Trophoblast cell (in vitro differentiated cells and primary cell): Measurements from ENCODE around the gene CTDSPL.
A peak's percentile ranks its signal among the peaks of the same experiment; 100 is the strongest.

Experiments used
- DNase-seq, 2 donors: peaks; one replicate each; pipeline ENCODE4 v3.0.0-alpha.2; 2016
- H2AFZ ChIP-seq: 2 replicates; pipeline ENCODE4 v1.6.1; 2013; ENCODE audit warnings: low read length, moderate library complexity, mild to moderate bottlenecking; ENCODE audit not compliant: insufficient read depth, poor library complexity
- H2AK5ac ChIP-seq: 2 replicates; pipeline ENCODE4 v1.6.1; 2013; ENCODE audit warnings: mild to moderate bottlenecking, low read length
- H2BK120ac ChIP-seq: 2 replicates; pipeline ENCODE4 v1.6.1; 2013; ENCODE audit warnings: low read length, mild to moderate bottlenecking, moderate library complexity; ENCODE audit not compliant: insufficient read depth, poor library complexity
- H2BK12ac ChIP-seq: 2 replicates; pipeline ENCODE4 v1.6.1; 2013; ENCODE audit warnings: mild to moderate bottlenecking, low read length, moderate library complexity
- H2BK5ac ChIP-seq: 2 replicates; pipeline ENCODE4 v1.6.1; 2013; ENCODE audit warnings: low read length, low read depth, moderate library complexity, mild to moderate bottlenecking; ENCODE audit not compliant: poor library complexity
- H3K14ac ChIP-seq: 2 replicates; pipeline ENCODE4 v1.6.1; 2013; ENCODE audit warnings: mild to moderate bottlenecking, low read length
- H3K18ac ChIP-seq: 2 replicates; pipeline ENCODE4 v1.6.1; 2013; ENCODE audit warnings: mild to moderate bottlenecking, low read length
- H3K23ac ChIP-seq: 2 replicates; pipeline ENCODE4 v1.6.1; 2013; ENCODE audit warnings: low read length
- H3K27ac ChIP-seq: 2 replicates; pipeline ENCODE4 v1.5.1; 2013; ENCODE audit warnings: low read depth, mild to moderate bottlenecking, inconsistent platforms, low read length, moderate library complexity
- H3K27me3 ChIP-seq: 2 replicates; pipeline ENCODE4 v1.6.1; 2013; ENCODE audit warnings: inconsistent platforms, mild to moderate bottlenecking, low read length, moderate library complexity; ENCODE audit not compliant: insufficient read depth
- H3K36me3 ChIP-seq, 2 experiments: 1 replicate in 1 of 2; 2 replicates in 1 of 2; pipeline ENCODE4 v1.6.1; 2013; ENCODE audit warnings: low read length in 2 of 2, mild to moderate bottlenecking in 2 of 2, moderate library complexity in 1 of 2; ENCODE audit not compliant: insufficient read depth in 2 of 2, control insufficient read depth in 1 of 2
- H3K4ac ChIP-seq: 2 replicates; pipeline ENCODE4 v1.6.1; 2013; ENCODE audit warnings: low read depth, mild to moderate bottlenecking, low read length, moderate library complexity
- H3K4me1 ChIP-seq, 2 experiments: 1 replicate in 1 of 2; 2 replicates in 1 of 2; pipeline ENCODE4 v1.6.1; 2013; ENCODE audit warnings: low read length in 2 of 2, mild to moderate bottlenecking in 2 of 2, moderate library complexity in 1 of 2; ENCODE audit not compliant: insufficient read depth in 2 of 2, control insufficient read depth in 1 of 2
- H3K4me2 ChIP-seq: 2 replicates; pipeline ENCODE4 v1.6.1; 2013; ENCODE audit warnings: inconsistent platforms, mild to moderate bottlenecking, low read length, moderate library complexity
- H3K4me3 ChIP-seq: 2 replicates; pipeline ENCODE4 v1.5.1; 2013; ENCODE audit warnings: mild to moderate bottlenecking, low read depth, low read length, inconsistent platforms
- H3K79me1 ChIP-seq: one replicate; pipeline ENCODE4 v1.6.1; 2013; ENCODE audit warnings: low read length
- H3K79me2 ChIP-seq: 2 replicates; pipeline ENCODE4 v1.6.1; 2013; ENCODE audit warnings: low read length, mild to moderate bottlenecking; ENCODE audit not compliant: control insufficient read depth, insufficient read depth, poor library complexity
- H3K9ac ChIP-seq: 2 replicates; pipeline ENCODE4 v1.6.1; 2013; ENCODE audit warnings: mild to moderate bottlenecking, low read length
- H3K9me3 ChIP-seq: 2 replicates; pipeline ENCODE4 v1.6.1; 2013; ENCODE audit warnings: low read depth, mild to moderate bottlenecking, control low read depth, inconsistent platforms, low read length; ENCODE audit not compliant: insufficient read depth
- H4K12ac ChIP-seq: 2 replicates; pipeline ENCODE4 v1.6.1; 2013; ENCODE audit warnings: low read depth, mild to moderate bottlenecking, low read length, moderate library complexity
- H4K8ac ChIP-seq: 2 replicates; pipeline ENCODE4 v1.6.1; 2013; ENCODE audit warnings: low read depth, mild to moderate bottlenecking, low read length, moderate library complexity
- H4K91ac ChIP-seq: one replicate; pipeline ENCODE4 v1.6.1; 2013; ENCODE audit warnings: low read depth, mild to moderate bottlenecking, low read length, moderate library complexity
- WGBS: extraction: QIAGEN DNeasy Blood & Tissue Kit; methylation state at CpG from one replicate; pipeline ENCODE4 v1.1.7; 2013; ENCODE audit warnings: missing lambda C conversion rate; ENCODE audit not compliant: insufficient read length, insufficient coverage; ENCODE audit errors: extremely low coverage; 5-methylcytosine and 5-hydroxymethylcytosine counted together

Gene CTDSPL

GRCh38 chr3:37918627-37919026 lies 56.9 kb downstream of the CTDSPL start:
- Histone ChIP-seq H3K14ac (no peak overlapping the region), H3K23ac (no peak overlapping the region), H3K27ac (no peak overlapping the region), H3K18ac (no peak overlapping the region), H2BK12ac (no peak overlapping the region), H3K79me1 (peaks cover 2% of the 10 kb centered on the region), H3K4me2 (no peak overlapping the region), H3K9ac (no peak overlapping the region), H3K4ac (no peak overlapping the region), H3K9me3 (no peaks in the 10 kb centered on the region), H3K79me2 (no peaks in the 10 kb centered on the region), H3K36me3 (no peaks in the 10 kb centered on the region), H3K4me1 (peaks cover 11 to 18% of the 10 kb centered on the region in 2 experiments), H2BK120ac (no peak overlapping the region), H4K91ac (no peak overlapping the region), H4K8ac (no peak overlapping the region), H3K27me3 (no peaks in the 10 kb centered on the region), H4K12ac (no peak overlapping the region), H2AK5ac (no peak overlapping the region), H2BK5ac (no peak overlapping the region), H3K4me3 (no peak overlapping the region), H2AFZ (no peak overlapping the region)
- WGBS: no CpG with 5 or more reads among the region's 1 CpG
- DNase-seq: no peak

- no peaks in the 10 kb centered on the region for H3K9me3 ChIP-seq
- H2BK120ac ChIP-seq: no peak overlapping the region
- no peaks in the 10 kb centered on the region for H3K27me3 ChIP-seq
- DNase-seq: no peak
- no peaks in the 10 kb centered on the region for H3K36me3 ChIP-seq
- no peak overlapping the region for H2BK12ac ChIP-seq
- H3K4me3 ChIP-seq: no peak overlapping the region
- no peak overlapping the region for H3K23ac ChIP-seq
- no peak overlapping the region for H2AK5ac ChIP-seq
- H2BK5ac ChIP-seq: no peak overlapping the region
- H3K79me2 ChIP-seq: no peaks in the 10 kb centered on the region
- no CpG with 5 or more reads among the region's 4 CpGs for WGBS
- no peak overlapping the region for H3K18ac ChIP-seq
- H3K4me1 ChIP-seq: peaks cover 14 to 26% of the 10 kb centered on the region in 2 experiments
- no peak overlapping the region for H3K4ac ChIP-seq
- H4K8ac ChIP-seq: no peak overlapping the region
- H3K79me1 ChIP-seq: peaks cover 2% of the 10 kb centered on the region
- H3K4me2 ChIP-seq: no peak overlapping the region
- H3K14ac ChIP-seq: no peak overlapping the region
- no peak overlapping the region for H4K91ac ChIP-seq
- H3K9ac ChIP-seq: no peak overlapping the region
- no peak overlapping the region for H4K12ac ChIP-seq
- peak overlapping the region; percentile 29 for H3K27ac ChIP-seq
- no peak overlapping the region for H2AFZ ChIP-seq
These were observed 58.5 kb downstream of the CTDSPL start for GRCh38 chr3:37920156-37920699.

GRCh38 chr3:37921025-37921424 lies 59.3 kb downstream of the CTDSPL start:
- H3K36me3 ChIP-seq: no peaks in the 10 kb centered on the region
- no peak overlapping the region for H3K14ac ChIP-seq
- H3K79me1 ChIP-seq: peaks cover 2% of the 10 kb centered on the region
- no peak overlapping the region for H4K12ac ChIP-seq
- peak overlapping the region; percentile 3 for H3K27ac ChIP-seq
- H2AK5ac ChIP-seq: no peak overlapping the region
- H2BK5ac ChIP-seq: no peak overlapping the region
- no peak overlapping the region for H3K9ac ChIP-seq
- no peak overlapping the region for H3K4me2 ChIP-seq
- H3K4me3 ChIP-seq: no peak overlapping the region
- no peak overlapping the region for H2BK120ac ChIP-seq
- H3K4me1 ChIP-seq: peaks cover 14 to 28% of the 10 kb centered on the region in 2 experiments
- H3K23ac ChIP-seq: no peak overlapping the region
- no peaks in the 10 kb centered on the region for H3K9me3 ChIP-seq
- H2AFZ ChIP-seq: no peak overlapping the region
- H2BK12ac ChIP-seq: no peak overlapping the region
- no peak overlapping the region for H3K4ac ChIP-seq
- peak overlapping the region; percentile 38 for H3K18ac ChIP-seq
- DNase-seq: no peak
- no peaks in the 10 kb centered on the region for H3K79me2 ChIP-seq
- WGBS: no CpG with 5 or more reads among the region's 5 CpGs
- H4K8ac ChIP-seq: no peak overlapping the region
- no peaks in the 10 kb centered on the region for H3K27me3 ChIP-seq
- no peak overlapping the region for H4K91ac ChIP-seq

GRCh38 chr3:37922721-37923568 lies 61.3 kb downstream of the CTDSPL start:
- Histone ChIP-seq H3K4me3 (no peak overlapping the region), H3K27me3 (no peaks in the 10 kb centered on the region), H3K18ac (no peak overlapping the region), H3K27ac (no peak overlapping the region), H3K79me1 (peaks cover 2% of the 10 kb centered on the region), H4K12ac (no peak overlapping the region), H2BK12ac (no peak overlapping the region), H3K9ac (no peak overlapping the region), H2AFZ (no peak overlapping the region), H4K8ac (no peak overlapping the region), H3K23ac (no peak overlapping the region), H3K79me2 (no peaks in the 10 kb centered on the region), H3K36me3 (no peaks in the 10 kb centered on the region), H3K4ac (no peak overlapping the region), H2BK120ac (no peak overlapping the region), H2BK5ac (no peak overlapping the region), H3K14ac (no peak overlapping the region), H4K91ac (no peak overlapping the region), H3K4me2 (no peak overlapping the region), H3K4me1 (peaks cover 14 to 28% of the 10 kb centered on the region in 2 experiments), H3K9me3 (no peaks in the 10 kb centered on the region), H2AK5ac (no peak overlapping the region)
- no peak for DNase-seq
- WGBS: no CpG with 5 or more reads among the region's 5 CpGs
